ENCODE data around the gene PCDHGC4. TPM values are rescaled to one million over a fixed set of nuclear protein-coding genes. Genes with fewer than 3 reads are reported as not detected.

Gene PCDHGC4
- total RNA-seq, 1 experiment from 2014 or later, result 4.3 TPM

DNA sequence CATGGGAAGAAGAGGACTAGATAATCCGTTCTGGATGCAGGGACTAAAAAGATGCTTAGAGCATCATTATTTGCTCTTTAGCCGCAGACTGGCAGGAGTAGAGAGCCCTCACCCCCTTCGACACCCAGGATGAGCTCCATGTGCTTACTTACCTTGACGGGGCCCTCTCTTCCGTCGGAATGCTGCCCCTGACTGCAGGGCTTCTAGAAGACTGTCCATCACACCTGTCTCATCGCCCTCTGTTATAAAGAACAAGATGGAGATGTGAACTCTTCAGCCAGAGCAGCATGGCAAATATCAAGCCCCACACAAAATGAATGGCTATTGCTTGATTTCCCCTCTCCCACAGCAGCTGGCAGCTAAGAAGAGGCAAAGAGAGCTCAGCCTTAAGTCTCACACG, 39.2 kb downstream of the PCDHGC4 start:
- Mint-ChIP-seq H3K36me3 (ENCODE audit: insufficient read depth in 1 of 3, low read depth in 3 of 3) (peaks cover 40 to 86% (median 69%) of the 10 kb centered on the region in 3 experiments; a peak in 6 of 7 replicates), H3K9me3 (no peaks in the 10 kb centered on the region)

More for the DNA sequence above, 39.2 kb downstream of the PCDHGC4 start:
- no peak overlapping the region for H3T11ph ChIP-seq (ENCODE audit: low read length)
- no peak overlapping the region for H3K14ac ChIP-seq (ENCODE audit: insufficient read depth, low read length)
- no peak overlapping the region for H2BK20ac ChIP-seq (ENCODE audit: low read depth, low read length, poor library complexity, severe bottlenecking)
- H2BK12ac ChIP-seq (ENCODE audit: insufficient read length, low read depth, low read length), result no peak overlapping the region
- H4K20me1 ChIP-seq (ENCODE audit: control insufficient read depth, insufficient read depth, insufficient read length), result no peaks in the 10 kb centered on the region
- H2BK15ac ChIP-seq (ENCODE audit: low read depth, low read length), result no peak overlapping the region
- H3K56ac ChIP-seq (ENCODE audit: insufficient read length, low read depth, low read length), result no peak overlapping the region
- H3K9ac ChIP-seq (ENCODE audit: extremely low read depth, insufficient read length, low read length), result no peak overlapping the region
- no peak overlapping the region for H2BK120ac ChIP-seq (ENCODE audit: low read depth, low read length, poor library complexity, severe bottlenecking)
- H3K4me1 Mint-ChIP-seq, result peaks cover 16 to 20% of the 10 kb centered on the region in 2 experiments
- no CpG with 5 or more reads among the region's 8 CpGs for WGBS (ENCODE audit: extremely low coverage, insufficient read length, low lambda C conversion rate)
- no peaks in the 10 kb centered on the region; the same call in none of the 2 replicates for H3K4me1 ChIP-seq (ENCODE audit: insufficient read depth, low read length)
- H3K4ac ChIP-seq (ENCODE audit: low read depth, low read length), result no peak overlapping the region
- no peak overlapping the region for H2AFZ ChIP-seq (ENCODE audit: low read length)
- no peaks in the 10 kb centered on the region for H3K27me3 ChIP-seq (ENCODE audit: insufficient read depth, low read length)
- H3K27me3 Mint-ChIP-seq (ENCODE audit: low read depth), result no peaks in the 10 kb centered on the region; the same call in 1 of the 2 replicates
- no peak overlapping the region for H2BK5ac ChIP-seq (ENCODE audit: insufficient read length, low read length)
- no peak for DNase-seq
- no peak overlapping the region for H3K4me3 Mint-ChIP-seq
- H4K8ac ChIP-seq (replicated peaks; ENCODE audit: insufficient read length, low read depth, low read length), result no peak overlapping the region
- H3K18ac ChIP-seq (ENCODE audit: insufficient read length, low read depth, low read length), result no peak overlapping the region
- H3K79me2 ChIP-seq (ENCODE audit: insufficient read depth, low read length), result no peaks in the 10 kb centered on the region
- no peaks in the 10 kb centered on the region for H3K9me3 ChIP-seq (ENCODE audit: control insufficient read depth, low read depth, low read length)
- H3K23ac ChIP-seq (ENCODE audit: insufficient read length, low read depth, low read length), result no peak overlapping the region
- H3K27ac ChIP-seq (ENCODE audit: insufficient read length, low read depth, low read length), result no peak overlapping the region
- TF ChIP-seq, protein P1, sequence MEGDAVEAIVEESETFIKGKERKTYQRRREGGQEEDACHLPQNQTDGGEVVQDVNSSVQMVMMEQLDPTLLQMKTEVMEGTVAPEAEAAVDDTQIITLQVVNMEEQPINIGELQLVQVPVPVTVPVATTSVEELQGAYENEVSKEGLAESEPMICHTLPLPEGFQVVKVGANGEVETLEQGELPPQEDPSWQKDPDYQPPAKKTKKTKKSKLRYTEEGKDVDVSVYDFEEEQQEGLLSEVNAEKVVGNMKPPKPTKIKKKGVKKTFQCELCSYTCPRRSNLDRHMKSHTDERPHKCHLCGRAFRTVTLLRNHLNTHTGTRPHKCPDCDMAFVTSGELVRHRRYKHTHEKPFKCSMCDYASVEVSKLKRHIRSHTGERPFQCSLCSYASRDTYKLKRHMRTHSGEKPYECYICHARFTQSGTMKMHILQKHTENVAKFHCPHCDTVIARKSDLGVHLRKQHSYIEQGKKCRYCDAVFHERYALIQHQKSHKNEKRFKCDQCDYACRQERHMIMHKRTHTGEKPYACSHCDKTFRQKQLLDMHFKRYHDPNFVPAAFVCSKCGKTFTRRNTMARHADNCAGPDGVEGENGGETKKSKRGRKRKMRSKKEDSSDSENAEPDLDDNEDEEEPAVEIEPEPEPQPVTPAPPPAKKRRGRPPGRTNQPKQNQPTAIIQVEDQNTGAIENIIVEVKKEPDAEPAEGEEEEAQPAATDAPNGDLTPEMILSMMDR (conservative IDR thresholded peaks at IDR 0.05), result no peak
- no peak overlapping the region for H4K91ac ChIP-seq (ENCODE audit: insufficient read length, low read depth, low read length)
- no peak overlapping the region for H4K5ac ChIP-seq (ENCODE audit: insufficient read length, low read depth, low read length)
- H3K23me2 ChIP-seq (ENCODE audit: insufficient read length, low read depth, low read length, poor library complexity, severe bottlenecking), result no peaks in the 10 kb centered on the region
- H3K4me2 ChIP-seq (ENCODE audit: insufficient read depth, insufficient read length, low read length), result no peak overlapping the region
- no peak overlapping the region for H2AK5ac ChIP-seq (ENCODE audit: insufficient read length, low read length)
- H3K27ac Mint-ChIP-seq, result peak overlapping the region in 2 of 3 experiments; percentile 72 to 95; a peak in 4 of 7 replicates
- H3K79me1 ChIP-seq (ENCODE audit: insufficient read depth, low read depth, low read length, poor library complexity, severe bottlenecking), result peaks cover 2% of the 10 kb centered on the region
